HEK293 (cell line): ENCODE data around the gene MUCL3.

Source experiments
- PATZ1 ChIP-seq: fragments of 450-650 bp; formaldehyde crosslinking; IDR thresholded peaks from 2 replicates; pipeline ENCODE4 v1.5.1; 2016; ENCODE audit warnings: missing biosample characterization, missing genetic modification characterization
- RBAK ChIP-seq: fragments of 450-650 bp; formaldehyde crosslinking; IDR thresholded peaks from 2 replicates; pipeline ENCODE4 v1.5.1; 2016; ENCODE audit warnings: missing biosample characterization, missing genetic modification characterization
- TSHZ1 ChIP-seq: fragments of 450-650 bp; formaldehyde crosslinking; IDR thresholded peaks from 2 replicates; pipeline ENCODE4 v1.5.1; 2016; ENCODE audit warnings: missing biosample characterization, missing genetic modification characterization, borderline replicate concordance
- WT1 ChIP-seq: fragments of 450-650 bp; formaldehyde crosslinking; IDR thresholded peaks from 2 replicates; pipeline ENCODE4 v1.5.1; 2016; ENCODE audit warnings: missing biosample characterization, missing genetic modification characterization
- ZFP41 ChIP-seq: fragments of 450-650 bp; formaldehyde crosslinking; IDR thresholded peaks from 2 replicates; pipeline ENCODE4 v1.5.1; 2016; ENCODE audit warnings: missing biosample characterization, missing genetic modification characterization, borderline replicate concordance
- ZNF140 ChIP-seq: fragments of 450-650 bp; formaldehyde crosslinking; IDR thresholded peaks from 2 replicates; pipeline ENCODE4 v1.5.1; 2016; ENCODE audit warnings: missing biosample characterization, missing genetic modification characterization
- ZNF148 ChIP-seq: fragments of 450-650 bp; formaldehyde crosslinking; IDR thresholded peaks from 2 replicates; pipeline ENCODE4 v1.5.0; 2017; ENCODE audit warnings: missing biosample characterization, missing genetic modification characterization, borderline replicate concordance
- ZNF157 ChIP-seq: fragments of 450-650 bp; formaldehyde crosslinking; IDR thresholded peaks from 2 replicates; pipeline ENCODE4 v1.5.1; 2016; ENCODE audit warnings: missing biosample characterization, missing genetic modification characterization
- ZNF175 ChIP-seq: fragments of 450-650 bp; formaldehyde crosslinking; IDR thresholded peaks from 2 replicates; pipeline ENCODE4 v1.5.1; 2016; ENCODE audit warnings: missing biosample characterization, missing genetic modification characterization
- ZNF184 ChIP-seq: fragments of 450-650 bp; IDR thresholded peaks from 2 replicates; pipeline ENCODE4 v1.5.1; 2018; ENCODE audit warnings: missing biosample characterization, mild to moderate bottlenecking, missing genetic modification characterization
- ZNF214 ChIP-seq: fragments of 450-650 bp; formaldehyde crosslinking; IDR thresholded peaks from 2 replicates; pipeline ENCODE4 v1.5.1; 2017; ENCODE audit warnings: missing biosample characterization, mild to moderate bottlenecking, missing genetic modification characterization, borderline replicate concordance
- ZNF221 ChIP-seq: fragments of 450-650 bp; formaldehyde crosslinking; IDR thresholded peaks from 2 replicates; pipeline ENCODE4 v1.5.1; 2017; ENCODE audit warnings: missing biosample characterization, missing genetic modification characterization, borderline replicate concordance
- ZNF292 ChIP-seq: fragments of 450-650 bp; formaldehyde crosslinking; IDR thresholded peaks from 2 replicates; pipeline ENCODE4 v1.5.1; 2016; ENCODE audit warnings: low read depth, missing biosample characterization, missing genetic modification characterization, borderline replicate concordance
- ZNF37A ChIP-seq: fragments of 450-650 bp; IDR thresholded peaks from 2 replicates; pipeline ENCODE4 v1.5.1; 2018; ENCODE audit warnings: missing biosample characterization, missing genetic modification characterization
- ZNF473 ChIP-seq: fragments of 450-650 bp; formaldehyde crosslinking; IDR thresholded peaks from 2 replicates; pipeline ENCODE4 v1.5.1; 2017; ENCODE audit warnings: missing biosample characterization, missing genetic modification characterization
- ZNF623 ChIP-seq: fragments of 450-650 bp; formaldehyde crosslinking; IDR thresholded peaks from 2 replicates; pipeline ENCODE4 v1.5.1; 2016; ENCODE audit warnings: missing biosample characterization, missing genetic modification characterization
- ZSCAN30 ChIP-seq: fragments of 450-650 bp; IDR thresholded peaks from 2 replicates; pipeline ENCODE4 v1.5.1; 2018; ENCODE audit warnings: missing biosample characterization, mild to moderate bottlenecking, missing genetic modification characterization, moderate library complexity
- ZSCAN4 ChIP-seq: fragments of 450-650 bp; formaldehyde crosslinking; IDR thresholded peaks from 2 replicates; pipeline ENCODE4 v1.5.1; 2017; ENCODE audit warnings: missing biosample characterization, missing genetic modification characterization
- TF ChIP-seq, protein P1 (sequence below): fragments of 450-650 bp; formaldehyde crosslinking; IDR thresholded peaks from 2 replicates; pipeline ENCODE4 v1.5.1; 2016; ENCODE audit warnings: missing biosample characterization, missing genetic modification characterization
- TF ChIP-seq, protein P2 (sequence below): fragments of 450-650 bp; formaldehyde crosslinking; IDR thresholded peaks from 2 replicates; pipeline ENCODE4 v1.5.1; 2017; ENCODE audit warnings: missing biosample characterization, missing genetic modification characterization
- TF ChIP-seq, protein P3 (sequence below): fragments of 450-650 bp; formaldehyde crosslinking; IDR thresholded peaks from 2 replicates; pipeline ENCODE4 v1.5.1; 2017; ENCODE audit warnings: missing biosample characterization, missing genetic modification characterization

Gene MUCL3

GRCh38 chr6:30907758-30908591 is 32.8 kb upstream of the MUCL3 start, which contains the start of gene GTF2H4 (continued):
- TF ChIP-seq, protein P1, sequence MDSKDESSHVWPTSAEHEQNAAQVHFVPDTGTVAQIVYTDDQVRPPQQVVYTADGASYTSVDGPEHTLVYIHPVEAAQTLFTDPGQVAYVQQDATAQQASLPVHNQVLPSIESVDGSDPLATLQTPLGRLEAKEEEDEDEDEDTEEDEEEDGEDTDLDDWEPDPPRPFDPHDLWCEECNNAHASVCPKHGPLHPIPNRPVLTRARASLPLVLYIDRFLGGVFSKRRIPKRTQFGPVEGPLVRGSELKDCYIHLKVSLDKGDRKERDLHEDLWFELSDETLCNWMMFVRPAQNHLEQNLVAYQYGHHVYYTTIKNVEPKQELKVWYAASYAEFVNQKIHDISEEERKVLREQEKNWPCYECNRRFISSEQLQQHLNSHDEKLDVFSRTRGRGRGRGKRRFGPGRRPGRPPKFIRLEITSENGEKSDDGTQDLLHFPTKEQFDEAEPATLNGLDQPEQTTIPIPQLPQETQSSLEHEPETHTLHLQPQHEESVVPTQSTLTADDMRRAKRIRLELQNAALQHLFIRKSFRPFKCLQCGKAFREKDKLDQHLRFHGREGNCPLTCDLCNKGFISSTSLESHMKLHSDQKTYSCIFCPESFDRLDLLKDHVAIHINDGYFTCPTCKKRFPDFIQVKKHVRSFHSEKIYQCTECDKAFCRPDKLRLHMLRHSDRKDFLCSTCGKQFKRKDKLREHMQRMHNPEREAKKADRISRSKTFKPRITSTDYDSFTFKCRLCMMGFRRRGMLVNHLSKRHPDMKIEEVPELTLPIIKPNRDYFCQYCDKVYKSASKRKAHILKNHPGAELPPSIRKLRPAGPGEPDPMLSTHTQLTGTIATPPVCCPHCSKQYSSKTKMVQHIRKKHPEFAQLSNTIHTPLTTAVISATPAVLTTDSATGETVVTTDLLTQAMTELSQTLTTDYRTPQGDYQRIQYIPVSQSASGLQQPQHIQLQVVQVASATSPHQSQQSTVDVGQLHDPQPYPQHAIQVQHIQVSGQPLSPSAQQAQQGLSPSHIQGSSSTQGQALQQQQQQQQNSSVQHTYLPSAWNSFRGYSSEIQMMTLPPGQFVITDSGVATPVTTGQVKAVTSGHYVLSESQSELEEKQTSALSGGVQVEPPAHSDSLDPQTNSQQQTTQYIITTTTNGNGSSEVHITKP (tag by site-specific recombination), result peak; percentile 96
- TF ChIP-seq ZNF175 (tag by site-specific recombination), result no peak
- TF ChIP-seq, protein P2, sequence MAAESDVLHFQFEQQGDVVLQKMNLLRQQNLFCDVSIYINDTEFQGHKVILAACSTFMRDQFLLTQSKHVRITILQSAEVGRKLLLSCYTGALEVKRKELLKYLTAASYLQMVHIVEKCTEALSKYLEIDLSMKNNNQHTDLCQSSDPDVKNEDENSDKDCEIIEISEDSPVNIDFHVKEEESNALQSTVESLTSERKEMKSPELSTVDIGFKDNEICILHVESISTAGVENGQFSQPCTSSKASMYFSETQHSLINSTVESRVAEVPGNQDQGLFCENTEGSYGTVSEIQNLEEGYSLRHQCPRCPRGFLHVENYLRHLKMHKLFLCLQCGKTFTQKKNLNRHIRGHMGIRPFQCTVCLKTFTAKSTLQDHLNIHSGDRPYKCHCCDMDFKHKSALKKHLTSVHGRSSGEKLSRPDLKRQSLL, result peak; percentile 68
- TF ChIP-seq ZNF473 (tag by site-specific recombination), result no peak
- peak; percentile 90 for TF ChIP-seq WT1
- TF ChIP-seq ZNF157 (tag by site-specific recombination), result no peak
- TF ChIP-seq ZNF184 (tag by site-specific recombination), result 0 out of 2 replicates have a peak, but pooled peaks have one; percentile 85
- TF ChIP-seq, protein P3, sequence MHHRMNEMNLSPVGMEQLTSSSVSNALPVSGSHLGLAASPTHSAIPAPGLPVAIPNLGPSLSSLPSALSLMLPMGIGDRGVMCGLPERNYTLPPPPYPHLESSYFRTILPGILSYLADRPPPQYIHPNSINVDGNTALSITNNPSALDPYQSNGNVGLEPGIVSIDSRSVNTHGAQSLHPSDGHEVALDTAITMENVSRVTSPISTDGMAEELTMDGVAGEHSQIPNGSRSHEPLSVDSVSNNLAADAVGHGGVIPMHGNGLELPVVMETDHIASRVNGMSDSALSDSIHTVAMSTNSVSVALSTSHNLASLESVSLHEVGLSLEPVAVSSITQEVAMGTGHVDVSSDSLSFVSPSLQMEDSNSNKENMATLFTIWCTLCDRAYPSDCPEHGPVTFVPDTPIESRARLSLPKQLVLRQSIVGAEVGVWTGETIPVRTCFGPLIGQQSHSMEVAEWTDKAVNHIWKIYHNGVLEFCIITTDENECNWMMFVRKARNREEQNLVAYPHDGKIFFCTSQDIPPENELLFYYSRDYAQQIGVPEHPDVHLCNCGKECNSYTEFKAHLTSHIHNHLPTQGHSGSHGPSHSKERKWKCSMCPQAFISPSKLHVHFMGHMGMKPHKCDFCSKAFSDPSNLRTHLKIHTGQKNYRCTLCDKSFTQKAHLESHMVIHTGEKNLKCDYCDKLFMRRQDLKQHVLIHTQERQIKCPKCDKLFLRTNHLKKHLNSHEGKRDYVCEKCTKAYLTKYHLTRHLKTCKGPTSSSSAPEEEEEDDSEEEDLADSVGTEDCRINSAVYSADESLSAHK (tag by site-specific recombination), result peak; percentile 95
- no peak for TF ChIP-seq ZNF292 (tag by site-specific recombination)
- TF ChIP-seq ZNF214 (tag by site-specific recombination), result no peak
- peak; percentile 77 for TF ChIP-seq PATZ1
- no peak for TF ChIP-seq RBAK (tag by site-specific recombination)
- peak; percentile 33; the same call in 1 of the 2 replicates for TF ChIP-seq ZNF623 (tag by site-specific recombination)
- TF ChIP-seq TSHZ1 (tag by site-specific recombination), result 0 out of 2 replicates have a peak, but pooled peaks have one; percentile 50
- no peak for TF ChIP-seq ZNF140
- TF ChIP-seq ZNF148 (tag by site-specific recombination), result peak; percentile 86; the same call in 1 of the 2 replicates
- TF ChIP-seq ZFP41 (tag by site-specific recombination), result no peak
- TF ChIP-seq ZSCAN30 (tag by site-specific recombination), result peak; percentile 96
- no peak for TF ChIP-seq ZNF37A
- peak; percentile 43; the same call in 1 of the 2 replicates for TF ChIP-seq ZSCAN4
- TF ChIP-seq ZNF221 (tag by site-specific recombination), result no peak
